Measurements from ENCODE around the gene MED25. TPM values are rescaled to one million over a fixed set of nuclear protein-coding genes. Genes with fewer than 3 reads are reported as not detected.

The MED25 gene
- total and polyA plus RNA-seq, 2 donors: 16.7 to 42.9 TPM

DNA sequence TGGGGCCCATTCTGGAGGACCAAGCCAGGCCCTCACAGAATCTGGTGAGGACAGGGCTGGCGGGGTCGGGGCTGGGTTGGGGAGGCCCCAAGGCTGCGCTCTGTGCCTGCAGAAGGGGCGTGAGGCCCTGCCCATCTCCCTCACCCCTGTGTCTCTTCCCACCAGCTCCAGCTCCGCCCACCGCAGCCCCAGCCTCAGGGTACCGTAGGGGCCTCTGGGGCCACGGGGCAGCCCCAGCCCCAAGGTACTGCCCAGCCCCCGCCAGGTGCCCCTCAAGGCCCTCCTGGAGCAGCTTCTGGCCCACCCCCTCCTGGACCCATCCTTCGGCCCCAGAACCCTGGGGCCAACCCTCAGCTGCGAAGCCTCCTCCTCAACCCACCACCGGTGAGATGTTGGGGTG, 17.5 kb downstream of the MED25 start:
- Histone ChIP-seq H3K36me3 (ENCODE audit: insufficient read depth) (peaks cover 5% of the 10 kb centered on the region), H3K4me1 (ENCODE audit: insufficient read depth) (no peaks in the 10 kb centered on the region)
- DNase-seq (ENCODE audit: extremely low spot score): no peak

DNA sequence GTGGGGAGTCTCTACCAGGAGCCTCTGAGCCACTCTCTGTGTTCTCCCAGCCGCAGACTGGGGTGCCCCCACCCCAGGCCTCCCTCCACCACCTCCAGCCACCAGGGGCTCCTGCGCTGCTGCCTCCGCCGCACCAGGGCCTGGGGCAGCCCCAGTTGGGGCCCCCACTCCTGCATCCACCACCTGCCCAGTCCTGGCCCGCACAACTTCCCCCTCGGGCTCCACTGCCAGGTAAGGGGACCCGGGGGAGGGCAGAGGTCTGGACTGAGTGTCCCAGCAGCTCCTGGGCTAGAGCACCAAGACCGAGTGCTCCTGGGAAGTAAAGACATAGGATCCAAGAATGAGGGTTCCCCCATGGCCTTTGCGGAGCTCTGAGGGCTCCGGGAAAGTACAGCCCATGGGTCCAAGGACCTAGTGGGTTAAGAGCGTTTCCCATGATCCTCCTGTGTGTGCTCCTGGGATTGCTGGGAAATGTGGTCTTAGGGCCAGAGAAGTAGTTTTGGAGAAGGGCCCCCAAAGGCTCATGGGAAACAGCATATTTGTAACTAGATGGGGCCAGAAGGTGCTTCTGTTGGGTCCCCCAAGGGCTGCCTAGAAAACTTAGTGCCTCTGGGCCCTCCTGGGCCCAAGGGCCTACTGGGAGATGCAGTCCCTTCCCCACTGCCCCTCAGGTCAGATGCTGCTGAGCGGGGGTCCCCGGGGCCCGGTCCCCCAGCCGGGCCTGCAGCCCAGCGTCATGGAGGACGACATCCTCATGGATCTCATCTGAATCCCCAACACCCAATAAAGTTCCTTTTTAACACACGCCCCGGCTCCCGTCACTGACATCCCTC, 18.3 kb downstream of the MED25 start:
- Histone ChIP-seq H3K27ac (ENCODE audit: low read depth) (no peak overlapping the region), H3K4me3 (ENCODE audit: low read depth, low read length) (no peak overlapping the region), H3K4me1 (ENCODE audit: insufficient read depth) (no peaks in the 10 kb centered on the region), H3K36me3 (ENCODE audit: insufficient read depth) (peaks cover 5% of the 10 kb centered on the region)
- DNase-seq (ENCODE audit: extremely low spot score): no peak
- 88% methylated on average over 20 of the region's 20 CpGs for WGBS

More for the DNA sequence above, 17.5 kb downstream of the MED25 start:
- WGBS: 93% methylated on average over 12 of the region's 12 CpGs
- Histone ChIP-seq H3K4me3 (ENCODE audit: low read depth, low read length) (no peak overlapping the region), H3K27ac (ENCODE audit: low read depth) (no peak overlapping the region)

DNA sequence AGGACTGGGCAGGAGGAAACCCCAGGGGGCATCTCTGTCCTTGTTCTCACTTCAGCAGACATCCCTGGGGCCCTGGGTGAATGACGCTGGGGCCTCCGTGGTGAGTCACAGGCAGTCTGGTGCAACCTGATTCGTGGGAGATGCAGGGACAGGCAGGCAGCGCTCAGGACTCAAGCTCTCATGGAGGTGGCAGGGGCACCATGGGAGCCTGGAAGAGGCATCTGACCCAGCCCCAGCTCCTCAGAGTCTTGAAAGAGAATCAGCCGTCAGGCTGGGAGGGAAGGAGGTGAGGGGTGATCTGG, 18.9 kb downstream of the MED25 start:
- 84% methylated on average over 5 of the region's 5 CpGs for WGBS
- no peak overlapping the region for H3K4me3 ChIP-seq (ENCODE audit: low read depth, low read length)
- H3K36me3 ChIP-seq (ENCODE audit: insufficient read depth): peaks cover 4% of the 10 kb centered on the region

DNA sequence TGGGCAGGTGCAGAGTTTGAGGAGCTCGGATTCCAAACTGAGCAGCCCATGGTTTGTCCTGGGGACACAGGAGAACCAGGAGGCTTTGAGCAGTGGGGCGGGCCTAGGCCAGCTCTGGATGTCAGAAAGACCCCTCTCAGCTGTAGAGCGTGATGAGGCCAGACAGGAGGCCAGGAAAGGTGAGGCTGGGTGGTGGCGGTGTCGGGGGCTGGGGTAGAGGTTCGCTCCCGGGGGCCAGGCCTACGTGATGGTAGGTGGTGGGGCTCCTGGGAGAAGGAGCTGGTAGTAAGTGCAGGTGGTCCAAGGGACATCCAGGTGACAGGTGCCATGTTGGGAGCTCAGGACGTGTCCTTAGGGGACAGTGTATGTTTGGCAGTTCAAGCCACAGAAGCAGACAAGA, 19.3 kb downstream of the MED25 start:
- 97% methylated on average over 9 of the region's 9 CpGs for WGBS
- Histone ChIP-seq H3K36me3 (ENCODE audit: insufficient read depth) (peaks cover 2% of the 10 kb centered on the region), H3K4me3 (ENCODE audit: low read depth, low read length) (no peak overlapping the region), H3K27ac (ENCODE audit: low read depth) (no peak overlapping the region), H3K4me1 (ENCODE audit: insufficient read depth) (no peaks in the 10 kb centered on the region)
- no peak for DNase-seq (ENCODE audit: extremely low spot score)

More for the DNA sequence above, 18.9 kb downstream of the MED25 start:
- no peak for DNase-seq (ENCODE audit: extremely low spot score)
- Histone ChIP-seq H3K27ac (ENCODE audit: low read depth) (no peak overlapping the region), H3K4me1 (ENCODE audit: insufficient read depth) (no peaks in the 10 kb centered on the region)

DNA sequence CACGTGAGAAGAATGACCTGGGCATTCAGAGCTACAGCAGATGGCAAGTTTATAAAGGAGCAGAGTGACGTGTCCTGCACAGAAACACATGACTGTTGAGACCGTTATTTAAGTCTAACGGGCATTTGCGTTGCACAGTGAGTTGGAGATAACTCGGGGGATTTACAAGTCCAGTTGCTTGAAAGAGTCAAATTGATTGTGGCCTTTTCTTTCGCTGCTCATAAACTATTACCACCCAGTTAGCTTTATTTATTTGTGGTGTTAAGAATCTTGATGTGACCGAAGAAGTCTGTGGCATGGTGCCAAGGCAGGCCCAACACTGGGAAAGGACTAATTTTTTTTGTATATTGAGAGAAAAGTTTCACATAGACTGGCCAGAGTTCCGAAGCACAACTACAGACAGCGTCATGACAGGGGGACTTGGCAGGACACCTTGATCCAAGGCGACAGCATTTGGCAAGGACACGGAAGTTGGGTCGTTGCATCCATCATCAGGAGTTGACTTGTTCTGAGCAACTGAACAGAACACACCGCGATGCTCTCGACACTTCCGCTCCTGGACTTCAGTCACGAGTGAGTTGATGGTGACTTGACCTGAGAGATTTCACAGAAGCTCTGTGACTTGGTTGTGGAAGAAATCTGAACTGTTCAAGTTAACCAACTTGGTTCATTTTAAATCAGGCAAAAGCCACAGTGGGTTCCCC, 20.9 kb downstream of the MED25 start:
- no peak overlapping the region for H3K4me3 ChIP-seq (ENCODE audit: low read depth, low read length)
- H3K27ac ChIP-seq (ENCODE audit: low read depth): no peak overlapping the region
- H3K4me1 ChIP-seq (ENCODE audit: insufficient read depth): no peaks in the 10 kb centered on the region
- DNase-seq (ENCODE audit: extremely low spot score): no peak
- WGBS: 84% methylated on average over 18 of the region's 18 CpGs
- peaks cover 2% of the 10 kb centered on the region for H3K36me3 ChIP-seq (ENCODE audit: insufficient read depth)

DNA sequence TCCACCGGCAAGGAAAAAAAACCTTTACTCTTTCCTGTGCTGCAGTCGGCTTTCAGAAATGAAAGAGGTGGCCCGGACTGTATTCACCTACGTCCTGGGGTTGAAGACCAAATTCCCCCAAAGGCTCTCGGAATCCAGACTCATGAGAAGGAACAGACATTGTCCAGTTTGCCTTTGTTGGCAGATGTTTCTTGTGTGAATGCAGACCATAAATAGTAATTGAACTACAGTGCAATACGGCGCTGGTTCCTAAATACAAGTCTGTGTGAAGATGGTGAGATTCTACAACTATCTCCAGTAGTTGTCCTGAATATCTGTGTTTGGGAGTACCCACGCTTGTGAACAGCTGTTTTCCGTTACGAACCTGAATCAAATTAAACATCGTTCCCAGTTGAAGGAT, 21.6 kb downstream of the MED25 start:
- DNase-seq (ENCODE audit: extremely low spot score): no peak
- Histone ChIP-seq H3K4me3 (ENCODE audit: low read depth, low read length) (no peak overlapping the region), H3K4me1 (ENCODE audit: insufficient read depth) (no peaks in the 10 kb centered on the region), H3K27ac (ENCODE audit: low read depth) (no peak overlapping the region), H3K36me3 (ENCODE audit: insufficient read depth) (no peaks in the 10 kb centered on the region)
- WGBS: 80% methylated on average over 11 of the region's 11 CpGs

DNA sequence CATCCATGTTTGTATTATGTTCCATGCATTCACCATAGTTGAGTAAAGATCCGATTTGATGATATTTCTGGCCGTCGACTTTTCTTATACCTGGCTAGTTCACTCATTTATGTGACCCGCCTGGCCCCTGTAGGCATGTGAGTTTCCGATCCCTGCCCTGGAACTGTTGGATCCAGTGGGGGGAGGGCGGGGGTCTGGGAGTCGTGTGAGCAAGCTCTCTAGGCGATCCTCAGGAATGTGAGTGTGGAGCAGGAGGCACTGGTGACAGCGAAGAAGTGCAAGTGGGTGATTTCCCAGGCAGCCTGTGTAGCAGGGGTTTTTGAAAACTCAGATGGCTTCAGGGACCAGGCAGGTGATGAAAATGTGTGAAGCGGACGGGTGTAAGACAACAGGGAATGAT, 22.2 kb downstream of the MED25 start:
- Histone ChIP-seq H3K27ac (ENCODE audit: low read depth) (no peak overlapping the region), H3K4me3 (ENCODE audit: low read depth, low read length) (no peak overlapping the region), H3K4me1 (ENCODE audit: insufficient read depth) (no peaks in the 10 kb centered on the region), H3K36me3 (ENCODE audit: insufficient read depth) (no peaks in the 10 kb centered on the region)
- 86% methylated on average over 11 of the region's 11 CpGs for WGBS
- no peak for DNase-seq (ENCODE audit: extremely low spot score)

GRCh38 chr19:49840736-49841249, 22.7 kb downstream of the MED25 start:
- no peak for DNase-seq (ENCODE audit: extremely low spot score)
- Histone ChIP-seq H3K36me3 (ENCODE audit: insufficient read depth) (no peaks in the 10 kb centered on the region), H3K4me3 (ENCODE audit: low read depth, low read length) (no peak overlapping the region), H3K4me1 (ENCODE audit: insufficient read depth) (no peaks in the 10 kb centered on the region), H3K27ac (ENCODE audit: low read depth) (no peak overlapping the region)
- WGBS: 87% methylated on average over 17 of the region's 17 CpGs

DNA sequence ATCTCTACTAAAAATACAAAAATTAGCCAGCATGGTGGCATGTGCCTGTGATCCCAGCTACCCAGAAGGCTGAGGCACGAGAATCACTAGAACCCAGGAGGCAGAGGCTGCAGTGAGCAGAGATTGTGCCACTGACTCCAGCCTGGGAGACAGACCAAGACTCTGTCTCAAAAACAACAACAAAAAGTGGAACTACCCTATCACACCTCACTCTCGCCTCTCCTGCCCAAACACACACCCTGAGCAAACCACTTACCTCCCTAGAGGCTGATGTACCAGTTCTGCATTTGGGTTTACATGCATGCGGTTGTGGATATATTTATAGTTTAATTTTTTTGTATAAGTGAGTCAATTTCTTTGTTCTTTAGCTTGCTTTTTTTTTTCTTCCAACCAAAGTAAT, 25.2 kb downstream of the MED25 start:
- H3K4me1 ChIP-seq (ENCODE audit: insufficient read depth): no peaks in the 10 kb centered on the region
- 92% methylated on average over 3 of the region's 3 CpGs for WGBS
- no peak overlapping the region for H3K27ac ChIP-seq (ENCODE audit: low read depth)
- H3K36me3 ChIP-seq (ENCODE audit: insufficient read depth): no peaks in the 10 kb centered on the region
- no peak overlapping the region for H3K4me3 ChIP-seq (ENCODE audit: low read depth, low read length)
- no peak for DNase-seq (ENCODE audit: extremely low spot score)

DNA sequence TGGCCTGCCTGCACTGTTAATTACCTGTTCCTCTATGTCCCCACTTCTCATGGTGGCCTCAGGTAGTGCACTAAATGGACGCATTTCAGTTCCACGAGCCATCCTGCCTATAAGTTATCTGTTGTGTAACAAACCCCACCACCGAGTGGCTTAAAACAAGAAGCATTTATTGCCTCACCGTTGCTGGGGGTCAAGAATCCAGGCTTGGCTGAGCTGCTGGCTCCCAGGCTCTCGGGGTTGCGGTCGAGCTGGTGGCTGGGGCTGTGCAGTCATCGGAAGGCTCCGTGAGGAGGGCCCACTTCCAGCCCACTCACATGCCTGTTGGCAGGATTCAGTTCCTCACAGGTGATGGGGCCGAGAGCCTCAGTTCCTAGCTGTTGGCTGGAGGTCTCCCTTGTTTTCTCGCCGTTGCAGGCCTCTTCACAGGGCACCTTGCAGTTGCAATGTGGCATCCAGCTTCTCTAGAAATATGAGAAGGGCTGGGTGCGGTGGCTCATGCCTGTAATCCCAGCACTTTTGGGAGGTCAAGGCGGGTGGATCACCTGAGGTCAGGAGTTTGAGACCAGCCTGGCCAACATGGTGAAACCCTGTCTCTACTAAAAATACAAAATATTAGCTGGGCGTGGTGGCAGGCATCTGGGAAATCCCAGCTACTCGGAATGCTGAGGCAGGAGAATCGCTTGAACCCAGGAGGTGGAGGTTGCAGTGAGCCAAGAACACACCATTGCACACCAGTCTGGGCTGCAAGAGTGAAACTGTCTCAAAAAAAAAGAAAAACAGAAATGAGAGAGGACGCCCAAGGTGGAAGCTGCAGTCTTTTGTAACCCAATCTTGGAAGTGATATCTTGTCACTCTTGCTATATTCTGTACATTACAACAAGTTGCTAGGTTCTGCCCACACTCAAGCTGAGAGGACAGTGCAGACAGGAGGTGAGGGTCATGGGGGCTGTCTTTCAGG, 26.3 kb downstream of the MED25 start:
- H3K27ac ChIP-seq (ENCODE audit: low read depth): no peak overlapping the region
- H3K36me3 ChIP-seq (ENCODE audit: insufficient read depth): no peaks in the 10 kb centered on the region
- H3K4me3 ChIP-seq (ENCODE audit: low read depth, low read length): no peak overlapping the region
- H3K4me1 ChIP-seq (ENCODE audit: insufficient read depth): no peaks in the 10 kb centered on the region
- DNase-seq (ENCODE audit: extremely low spot score): no peak
- 84% methylated on average over 18 of the region's 18 CpGs for WGBS

DNA sequence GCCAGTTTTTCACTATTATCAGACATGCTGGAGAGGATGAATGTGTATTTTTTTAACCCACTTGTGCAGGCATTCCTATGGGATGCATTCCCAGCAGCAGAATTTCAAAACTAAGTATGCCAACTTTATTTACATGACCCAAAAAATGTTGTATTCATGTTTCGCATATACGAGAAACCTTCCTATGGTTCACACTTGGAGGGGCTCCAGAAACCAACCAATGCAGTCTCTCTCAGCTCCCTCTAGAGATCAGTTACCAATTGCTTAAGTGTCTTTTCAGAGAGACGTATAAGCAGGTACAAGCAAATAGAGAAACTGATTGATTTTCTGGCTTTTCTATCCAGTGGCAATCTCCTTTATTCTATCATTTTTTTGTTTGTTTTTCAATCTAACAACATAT, 27.3 kb downstream of the MED25 start:
- Histone ChIP-seq H3K36me3 (ENCODE audit: insufficient read depth) (no peaks in the 10 kb centered on the region), H3K4me1 (ENCODE audit: insufficient read depth) (no peaks in the 10 kb centered on the region), H3K4me3 (ENCODE audit: low read depth, low read length) (no peak overlapping the region), H3K27ac (ENCODE audit: low read depth) (no peak overlapping the region)
- no peak for DNase-seq (ENCODE audit: extremely low spot score)
- WGBS: 49% methylated on average over 3 of the region's 3 CpGs

GRCh38 chr19:49846408-49846807, 28.3 kb downstream of the MED25 start:
- Histone ChIP-seq H3K27ac (ENCODE audit: low read depth) (no peak overlapping the region), H3K4me3 (ENCODE audit: low read depth, low read length) (no peak overlapping the region), H3K36me3 (ENCODE audit: insufficient read depth) (no peaks in the 10 kb centered on the region), H3K4me1 (ENCODE audit: insufficient read depth) (no peaks in the 10 kb centered on the region)
- WGBS: 83% methylated on average over 5 of the region's 5 CpGs
- DNase-seq (ENCODE audit: extremely low spot score): no peak
